ENCODE measurements around the gene GEMIN2. TPM values are rescaled to one million over a fixed set of nuclear protein-coding genes. Genes with fewer than 3 reads are reported as not detected.

The GEMIN2 gene
- total RNA-seq, 1 experiment from 2014 or later = 15.1 TPM

- H3K36me3 ChIP-seq (ENCODE audit: control insufficient read depth, insufficient read depth, low read length) = no peaks in the 10 kb centered on the region; the same call in 1 of the 2 replicates
- no peaks in the 10 kb centered on the region; the same call in none of the 2 replicates for H3K4me1 ChIP-seq (ENCODE audit: control insufficient read depth, insufficient read depth, low read length)
- H3K4me3 ChIP-seq (ENCODE audit: low read depth in 2 of 2, low read length in 2 of 2) = no peak overlapping the region
- in situ Hi-C loops (cut with HindIII; ENCODE audit: low pct_unique_long_range_greater_than_20kb, low sequenced_read_pairs) (no loop called here), intact Hi-C loops (cut with micrococcal nuclease; ENCODE audit: unreplicated experiment) (no loop called here)
- BruUV-seq (replicated peaks) = TSS peak; percentile 62
- H3K27me3 ChIP-seq (ENCODE audit: control insufficient read depth, insufficient read depth, low read length) = no peaks in the 10 kb centered on the region
- CTCF ChIA-PET = no interaction called here
- H3K27ac ChIP-seq (ENCODE audit: low read length) = no peak overlapping the region
- no peak for DNase-seq (ENCODE audit: low read depth, low spot score)
- TF ChIP-seq POLR2AphosphoS5 (IDR thresholded peaks at IDR 0.05; ENCODE audit: low read depth, low read length) = no peak
- TF ChIP-seq SIN3A (IDR thresholded peaks at IDR 0.05; ENCODE audit: borderline replicate concordance, insufficient read depth, low read depth, low read length) = no peak
- TF ChIP-seq REST (IDR thresholded peaks at IDR 0.05; ENCODE audit: insufficient read depth in 1 of 2, low read depth in 2 of 2, low read length in 1 of 2) = no peak
- TF ChIP-seq TCF7L2 (IDR thresholded peaks at IDR 0.05; ENCODE audit: low read depth, low read length) = no peak
- no peak for TF ChIP-seq CTCF (IDR thresholded peaks at IDR 0.05)
- no peak for ATAC-seq
- H3K9me3 ChIP-seq (ENCODE audit: control insufficient read depth, insufficient read depth, low read depth, low read length) = no peaks in the 10 kb centered on the region
- POLR2A ChIA-PET = no interaction called here
Measured at GRCh38 chr14:39099748-39100147, 14.4 kb upstream of the GEMIN2 start.

GRCh38 chr14:39102265-39102968, 11.7 kb upstream of the GEMIN2 start:
- BruUV-seq (replicated peaks) = TSS peak; percentile 78
- POLR2A ChIA-PET = interaction anchor here (0.6 to 0.7 kb wide), 2 partner anchors 17 to 175 kb away, joined by 3 to 5 read pairs; no protein-coding TSS in a partner anchor

More at GRCh38 chr14:39102265-39102968, 11.7 kb upstream of the GEMIN2 start:
- in situ Hi-C loops (cut with HindIII; ENCODE audit: low pct_unique_long_range_greater_than_20kb, low sequenced_read_pairs) = no loop called here
- Histone ChIP-seq H3K4me3 (ENCODE audit: low read depth in 2 of 2, low read length in 2 of 2) (peak overlapping the region; percentile 69 to 92), H3K36me3 (ENCODE audit: control insufficient read depth, insufficient read depth, low read length) (no peaks in the 10 kb centered on the region; the same call in 1 of the 2 replicates), H3K4me1 (ENCODE audit: control insufficient read depth, insufficient read depth, low read length) (no peaks in the 10 kb centered on the region; the same call in none of the 2 replicates), H3K9me3 (ENCODE audit: control insufficient read depth, insufficient read depth, low read depth, low read length) (no peaks in the 10 kb centered on the region), H3K27me3 (ENCODE audit: control insufficient read depth, insufficient read depth, low read length) (no peaks in the 10 kb centered on the region), H3K27ac (ENCODE audit: low read length) (peak overlapping the region; percentile 83)
- no peak for DNase-seq (ENCODE audit: low read depth, low spot score)
- intact Hi-C loops (cut with micrococcal nuclease; ENCODE audit: unreplicated experiment) = no loop called here
- ATAC-seq = peak; percentile 66
- CTCF ChIA-PET = no interaction called here
- TF ChIP-seq POLR2AphosphoS5 (IDR thresholded peaks at IDR 0.05; ENCODE audit: low read depth, low read length) (no peak), CTCF (IDR thresholded peaks at IDR 0.05) (no peak), REST (IDR thresholded peaks at IDR 0.05; ENCODE audit: insufficient read depth in 1 of 2, low read depth in 2 of 2, low read length in 1 of 2) (no peak), SIN3A (IDR thresholded peaks at IDR 0.05; ENCODE audit: borderline replicate concordance, insufficient read depth, low read depth, low read length) (no peak), TCF7L2 (IDR thresholded peaks at IDR 0.05; ENCODE audit: low read depth, low read length) (no peak)
